SK-N-SH (cell line): ENCODE data around the gene HLA-A. TPM values are rescaled to one million over a fixed set of nuclear protein-coding genes. Genes with fewer than 3 reads are reported as not detected.

Experiments
- CTCF ChIA-PET: fragments of 300-600, 350-600 bp; formaldehyde crosslinking; extraction: SDS; loops from one replicate; lab custom pipeline; 2021; lab: Yijun Ruan, JAX
- POLR2A ChIA-PET: fragments of 350-600 bp; sonication (Branson Sonifier 250); formaldehyde crosslinking; extraction: SDS; loops from one replicate; lab custom pipeline; 2020; ENCODE audit warnings: antibody characterized with exemption, inconsistent platforms; lab: Yijun Ruan, JAX
- DNase-seq: peaks from one replicate; pipeline ENCODE4 v3.0.0; 2012
- H2AFZ ChIP-seq: fragments of 200-600 bp; sonication (generic); 2 replicates; pipeline ENCODE4 v1.8.1; 2016; ENCODE audit warnings: antibody characterized with exemption, mild to moderate bottlenecking, low read depth
- H3F3A ChIP-seq: fragments of 200-600 bp; sonication (generic); replicated peaks from 2 replicates; pipeline ENCODE3; 2016; ENCODE audit warnings: antibody characterized with exemption, mild to moderate bottlenecking; ENCODE audit not compliant: insufficient read depth
- H3K27ac ChIP-seq, 2 experiments: fragments of 200-500 bp in 1 of 2; fragments of 200-600 bp in 1 of 2; sonication (Bioruptor generic) in 1 of 2; sonication (generic), shearing (Covaris generic) in 1 of 2; 2 replicates each; pipeline versions ENCODE4 v1.5.1 to v1.6.1; 2014 to 2016; ENCODE audit warnings: low read depth in 2 of 2, inconsistent platforms in 1 of 2, low read length in 1 of 2, mild to moderate bottlenecking in 1 of 2, mixed read lengths in 1 of 2
- H3K27me3 ChIP-seq: fragments of 200-600 bp; sonication (generic), shearing (Covaris generic); 2 replicates; pipeline ENCODE4 v1.6.1; 2016; ENCODE audit warnings: mixed run types; ENCODE audit not compliant: insufficient read depth
- H3K36me3 ChIP-seq, 2 experiments: fragments of 200-500 bp in 1 of 2; fragments of 200-600 bp in 1 of 2; sonication (Bioruptor generic) in 1 of 2; sonication (generic) in 1 of 2; replicated peaks in 1 of 2; 2 replicates each; pipeline versions ENCODE3 to v1.5.1; 2014 to 2016; ENCODE audit warnings: low read length in 1 of 2, mild to moderate bottlenecking in 1 of 2; ENCODE audit not compliant: insufficient read depth in 2 of 2, control insufficient read depth in 1 of 2
- H3K4me1 ChIP-seq, 2 experiments: fragments of 200-500 bp in 1 of 2; fragments of 200-600 bp in 1 of 2; sonication (Bioruptor generic) in 1 of 2; sonication (generic), shearing (Covaris generic) in 1 of 2; 2 replicates each; pipeline versions ENCODE4 v1.5.1 to v1.6.1; 2014 to 2016; ENCODE audit warnings: low read depth in 1 of 2, low read length in 1 of 2, mixed run types in 1 of 2; ENCODE audit not compliant: insufficient read depth in 2 of 2, control insufficient read depth in 1 of 2
- H3K4me2 ChIP-seq: fragments of 200-600 bp; sonication (generic), shearing (Covaris generic); 2 replicates; pipeline ENCODE4 v1.6.1; 2017; ENCODE audit warnings: mixed run types
- H3K4me3 ChIP-seq, 2 experiments: fragments of 200-500 bp in 1 of 2; fragments of 200-600 bp in 1 of 2; sonication (Bioruptor generic) in 1 of 2; sonication (generic), shearing (Covaris generic) in 1 of 2; 2 replicates each; pipeline versions ENCODE4 v1.5.1 to v1.8.1; 2014 to 2016; ENCODE audit warnings: low read depth in 2 of 2, inconsistent platforms in 1 of 2, low read length in 1 of 2, mild to moderate bottlenecking in 1 of 2, mixed read lengths in 1 of 2, moderate library complexity in 1 of 2
- H3K79me2 ChIP-seq: fragments of 200-600 bp; sonication (generic); 2 replicates; pipeline ENCODE4 v1.8.1; 2017; ENCODE audit warnings: mild to moderate bottlenecking; ENCODE audit not compliant: insufficient read depth
- H3K9ac ChIP-seq: fragments of 200-600 bp; sonication (generic); 2 replicates; pipeline ENCODE4 v1.6.1; 2017; ENCODE audit warnings: mixed run types
- H3K9me2 ChIP-seq: fragments of 200-600 bp; sonication (generic); 2 replicates; pipeline ENCODE4 v1.6.1; 2017; ENCODE audit warnings: mixed run types
- H3K9me3 ChIP-seq: fragments of 200-600 bp; sonication (generic); 2 replicates; pipeline ENCODE4 v1.6.1; 2017; ENCODE audit warnings: mixed run types, mild to moderate bottlenecking, moderate library complexity
- H4K20me1 ChIP-seq: fragments of 200-600 bp; sonication (generic); 2 replicates; pipeline ENCODE4 v1.6.1; 2017; ENCODE audit warnings: mild to moderate bottlenecking, mixed run types; ENCODE audit not compliant: insufficient read depth
- CHD2 ChIP-seq: fragments of 150-350 bp; IDR thresholded peaks from 2 replicates; pipeline ENCODE4 v1.6.1; 2018; ENCODE audit warnings: low read length; ENCODE audit not compliant: partially characterized antibody
- ELF1 ChIP-seq: IDR thresholded peaks from 2 replicates; pipeline ENCODE4 v1.4.0; 2012
- EZH2phosphoT487 ChIP-seq: fragments of 200-600 bp; sonication (generic); IDR thresholded peaks from 2 replicates; pipeline ENCODE4 v1.6.1; 2017; ENCODE audit warnings: low read depth, mixed run types, mild to moderate bottlenecking, antibody characterized with exemption, moderate library complexity, borderline replicate concordance
- FOSL2 ChIP-seq: IDR thresholded peaks from 2 replicates; pipeline ENCODE4 v1.4.0; 2012; ENCODE audit warnings: low read depth, mild to moderate bottlenecking, moderate library complexity, borderline replicate concordance
- FOXJ3 ChIP-seq: sonication (generic); formaldehyde crosslinking; IDR thresholded peaks from 2 replicates; pipeline ENCODE4 v1.5.1; 2020; ENCODE audit warnings: mild to moderate bottlenecking, missing genetic modification reagents
- MEF2A ChIP-seq: IDR thresholded peaks from 2 replicates; pipeline ENCODE4 v1.4.0; 2012; ENCODE audit warnings: low read depth, borderline replicate concordance
- NFIC ChIP-seq: IDR thresholded peaks from 2 replicates; pipeline ENCODE4 v1.4.0; 2012; ENCODE audit warnings: borderline replicate concordance
- NRF1 ChIP-seq: IDR thresholded peaks from 2 replicates; pipeline ENCODE4 v1.6.1; 2012; ENCODE audit warnings: low read depth, mild to moderate bottlenecking, low read length
- SMC3 ChIP-seq: IDR thresholded peaks from 2 replicates; pipeline ENCODE4 v1.6.1; 2012; ENCODE audit warnings: low read depth, low read length, improper control_type of control experiment
- TEAD4 ChIP-seq: IDR thresholded peaks from 2 replicates; pipeline ENCODE4 v1.4.0; 2012; ENCODE audit warnings: mild to moderate bottlenecking, borderline replicate concordance; ENCODE audit not compliant: insufficient read depth
- YY1 ChIP-seq: IDR thresholded peaks from 2 replicates; pipeline ENCODE4 v1.4.0; 2012; ENCODE audit warnings: low read depth, mild to moderate bottlenecking
- WGBS: methylation state at CpG from one replicate; pipeline ENCODE4 v1.1.6; 2017; ENCODE audit warnings: low lambda C conversion rate; 5-methylcytosine and 5-hydroxymethylcytosine counted together
- polyA plus RNA-seq, 3 experiments: library from polyadenylated mRNA; depleted of rRNA; stranded (reverse); fragments of >200 nt; gene quantifications; 2 replicates each; pipeline ENCODE4 v1.2.3, GENCODE V29; 2012
- TF ChIP-seq, protein P1 (sequence below): fragments of 200-600 bp; sonication (generic); IDR thresholded peaks from 2 replicates; pipeline ENCODE4 v1.6.1; 2017; ENCODE audit warnings: antibody characterized with exemption, mild to moderate bottlenecking, moderate library complexity
- TF ChIP-seq, protein P2 (sequence below): IDR thresholded peaks from 2 replicates; pipeline ENCODE4 v1.4.0; 2012; ENCODE audit warnings: low read depth
- TF ChIP-seq, protein P3 (sequence below): IDR thresholded peaks from 2 replicates; pipeline ENCODE4 v1.4.0; 2012; ENCODE audit warnings: low read depth, borderline replicate concordance
- TF ChIP-seq, protein P4 (sequence below): IDR thresholded peaks from 2 replicates; pipeline ENCODE4 v1.6.1; 2012; ENCODE audit warnings: mild to moderate bottlenecking, low read depth, low read length, moderate library complexity

Gene HLA-A
- polyA plus RNA-seq, 1 of the 3 experiments (the other 2 are of a cell fraction): 312 TPM

DNA sequence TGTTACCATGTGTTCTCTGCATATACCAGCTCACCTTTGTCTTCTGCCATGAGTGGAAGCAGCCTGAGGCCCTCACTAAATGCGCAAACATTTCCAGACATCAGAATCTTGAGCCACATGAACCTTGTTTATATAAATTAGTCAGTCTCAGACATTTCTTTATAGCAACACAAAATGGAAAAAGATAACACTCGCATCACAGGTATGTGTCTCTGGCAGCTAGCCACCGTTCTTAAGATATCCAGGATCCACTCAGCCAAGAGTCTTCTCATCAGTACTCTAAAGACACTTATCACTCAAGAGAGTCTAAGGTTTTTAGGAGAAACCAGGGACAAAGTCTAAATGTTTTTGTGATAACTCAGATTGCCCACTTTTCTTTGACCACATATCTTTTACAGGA, 43.1 kb upstream of the HLA-A start (continued):
- TF ChIP-seq, protein P1, sequence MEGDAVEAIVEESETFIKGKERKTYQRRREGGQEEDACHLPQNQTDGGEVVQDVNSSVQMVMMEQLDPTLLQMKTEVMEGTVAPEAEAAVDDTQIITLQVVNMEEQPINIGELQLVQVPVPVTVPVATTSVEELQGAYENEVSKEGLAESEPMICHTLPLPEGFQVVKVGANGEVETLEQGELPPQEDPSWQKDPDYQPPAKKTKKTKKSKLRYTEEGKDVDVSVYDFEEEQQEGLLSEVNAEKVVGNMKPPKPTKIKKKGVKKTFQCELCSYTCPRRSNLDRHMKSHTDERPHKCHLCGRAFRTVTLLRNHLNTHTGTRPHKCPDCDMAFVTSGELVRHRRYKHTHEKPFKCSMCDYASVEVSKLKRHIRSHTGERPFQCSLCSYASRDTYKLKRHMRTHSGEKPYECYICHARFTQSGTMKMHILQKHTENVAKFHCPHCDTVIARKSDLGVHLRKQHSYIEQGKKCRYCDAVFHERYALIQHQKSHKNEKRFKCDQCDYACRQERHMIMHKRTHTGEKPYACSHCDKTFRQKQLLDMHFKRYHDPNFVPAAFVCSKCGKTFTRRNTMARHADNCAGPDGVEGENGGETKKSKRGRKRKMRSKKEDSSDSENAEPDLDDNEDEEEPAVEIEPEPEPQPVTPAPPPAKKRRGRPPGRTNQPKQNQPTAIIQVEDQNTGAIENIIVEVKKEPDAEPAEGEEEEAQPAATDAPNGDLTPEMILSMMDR: no peak
- TF ChIP-seq, protein P2, sequence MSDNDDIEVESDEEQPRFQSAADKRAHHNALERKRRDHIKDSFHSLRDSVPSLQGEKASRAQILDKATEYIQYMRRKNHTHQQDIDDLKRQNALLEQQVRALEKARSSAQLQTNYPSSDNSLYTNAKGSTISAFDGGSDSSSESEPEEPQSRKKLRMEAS: no peak
- TF ChIP-seq FOSL2: no peak
- no peak for TF ChIP-seq MEF2A

DNA sequence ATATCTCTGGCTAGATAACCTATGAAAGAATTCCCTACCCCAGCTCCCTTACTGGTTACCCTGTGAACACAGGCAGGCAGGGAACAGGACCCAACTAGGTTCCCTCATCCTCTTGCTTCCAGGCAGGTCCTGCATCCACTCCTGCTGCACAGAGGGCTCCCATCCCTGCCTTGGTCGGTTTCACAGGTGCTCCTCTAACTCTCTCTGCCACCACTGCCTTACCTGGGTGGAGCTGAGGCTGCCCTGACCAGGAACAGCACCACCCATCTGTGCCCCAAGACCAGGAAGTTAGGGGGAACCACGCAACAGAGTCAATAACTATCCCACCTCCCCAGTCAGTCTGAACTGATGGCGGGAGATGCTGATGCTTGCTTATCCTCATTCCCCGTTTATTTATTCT, 37.0 kb upstream of the HLA-A start:
- WGBS: 38% methylated on average over 3 of the region's 4 CpGs
- no peaks in the 10 kb centered on the region for H3K9me3 ChIP-seq
- no peaks in the 10 kb centered on the region for H3K27me3 ChIP-seq
- ChIA-PET CTCF (no interaction called here), POLR2A (no interaction called here)
- no peak overlapping the region for H3K9ac ChIP-seq
- no peak overlapping the region for H2AFZ ChIP-seq
- H3K4me3 ChIP-seq: no peak overlapping the region
- no peaks in the 10 kb centered on the region for H3K9me2 ChIP-seq
- H3K79me2 ChIP-seq: no peaks in the 10 kb centered on the region
- H3K4me1 ChIP-seq: no peaks in the 10 kb centered on the region; a peak in 1 of 4 replicates
- H3K36me3 ChIP-seq: no peaks in the 10 kb centered on the region
- no peak for DNase-seq
- no peaks in the 10 kb centered on the region for H3F3A ChIP-seq
- TF ChIP-seq CHD2 (no peak), NFIC (no peak), FOXJ3 (CRISPR knock-in tag) (no peak)
- TF ChIP-seq, protein P3, sequence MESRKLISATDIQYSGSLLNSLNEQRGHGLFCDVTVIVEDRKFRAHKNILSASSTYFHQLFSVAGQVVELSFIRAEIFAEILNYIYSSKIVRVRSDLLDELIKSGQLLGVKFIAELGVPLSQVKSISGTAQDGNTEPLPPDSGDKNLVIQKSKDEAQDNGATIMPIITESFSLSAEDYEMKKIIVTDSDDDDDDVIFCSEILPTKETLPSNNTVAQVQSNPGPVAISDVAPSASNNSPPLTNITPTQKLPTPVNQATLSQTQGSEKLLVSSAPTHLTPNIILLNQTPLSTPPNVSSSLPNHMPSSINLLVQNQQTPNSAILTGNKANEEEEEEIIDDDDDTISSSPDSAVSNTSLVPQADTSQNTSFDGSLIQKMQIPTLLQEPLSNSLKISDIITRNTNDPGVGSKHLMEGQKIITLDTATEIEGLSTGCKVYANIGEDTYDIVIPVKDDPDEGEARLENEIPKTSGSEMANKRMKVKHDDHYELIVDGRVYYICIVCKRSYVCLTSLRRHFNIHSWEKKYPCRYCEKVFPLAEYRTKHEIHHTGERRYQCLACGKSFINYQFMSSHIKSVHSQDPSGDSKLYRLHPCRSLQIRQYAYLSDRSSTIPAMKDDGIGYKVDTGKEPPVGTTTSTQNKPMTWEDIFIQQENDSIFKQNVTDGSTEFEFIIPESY: no peak
- TF ChIP-seq, protein P2: no peak
- no peak overlapping the region for H3K4me2 ChIP-seq
- H4K20me1 ChIP-seq: no peaks in the 10 kb centered on the region
- H3K27ac ChIP-seq: no peak overlapping the region

DNA sequence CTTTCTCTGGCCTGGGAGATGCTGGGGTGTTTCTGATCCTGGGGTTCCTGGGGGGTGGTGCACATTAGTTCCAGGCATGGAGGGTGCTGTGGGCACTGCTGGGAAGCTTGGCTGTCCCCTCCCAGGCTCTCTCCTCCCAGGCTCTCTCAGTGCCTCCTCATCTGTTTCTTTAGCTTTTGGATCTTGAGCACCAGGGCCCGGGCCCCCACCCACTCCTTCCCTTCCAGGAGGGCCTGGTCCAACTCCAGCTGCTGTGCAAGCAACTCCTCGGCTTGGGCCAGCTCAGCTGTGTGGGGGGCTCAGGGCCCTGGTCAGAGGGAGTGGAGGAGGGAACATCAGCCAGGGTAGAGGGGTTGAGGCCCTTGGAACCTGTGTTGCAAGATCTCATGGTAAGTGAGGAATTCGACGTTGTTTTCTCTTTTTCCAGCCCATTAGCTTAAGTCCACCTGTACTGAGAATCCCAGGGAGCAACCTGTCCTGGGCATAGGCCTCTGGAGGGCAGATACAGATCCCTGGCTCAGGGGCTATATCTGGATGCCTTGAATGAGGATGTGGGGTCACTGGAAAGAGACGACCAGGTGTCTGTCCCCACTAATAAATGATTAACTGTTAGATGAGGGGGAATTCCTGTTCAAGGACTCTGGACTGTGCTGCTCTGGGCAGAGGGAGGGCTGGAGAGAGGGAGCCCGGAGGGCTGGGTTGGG, 34.5 kb upstream of the HLA-A start:
- Histone ChIP-seq H3K4me3 (no peak overlapping the region), H3K27me3 (no peaks in the 10 kb centered on the region), H3K9me3 (no peaks in the 10 kb centered on the region), H3F3A (no peaks in the 10 kb centered on the region), H3K36me3 (no peaks in the 10 kb centered on the region), H4K20me1 (no peaks in the 10 kb centered on the region), H2AFZ (no peak overlapping the region), H3K4me1 (no peaks in the 10 kb centered on the region; a peak in 1 of 4 replicates), H3K4me2 (no peak overlapping the region), H3K9ac (no peak overlapping the region), H3K27ac (no peak overlapping the region), H3K9me2 (no peaks in the 10 kb centered on the region), H3K79me2 (no peaks in the 10 kb centered on the region)
- DNase-seq: no peak
- POLR2A ChIA-PET: no interaction called here
- CTCF ChIA-PET: no interaction called here
- TF ChIP-seq TEAD4 (no peak), NRF1 (no peak), YY1 (no peak), EZH2phosphoT487 (no peak), ELF1 (no peak), SMC3 (no peak)
- TF ChIP-seq, protein P4, sequence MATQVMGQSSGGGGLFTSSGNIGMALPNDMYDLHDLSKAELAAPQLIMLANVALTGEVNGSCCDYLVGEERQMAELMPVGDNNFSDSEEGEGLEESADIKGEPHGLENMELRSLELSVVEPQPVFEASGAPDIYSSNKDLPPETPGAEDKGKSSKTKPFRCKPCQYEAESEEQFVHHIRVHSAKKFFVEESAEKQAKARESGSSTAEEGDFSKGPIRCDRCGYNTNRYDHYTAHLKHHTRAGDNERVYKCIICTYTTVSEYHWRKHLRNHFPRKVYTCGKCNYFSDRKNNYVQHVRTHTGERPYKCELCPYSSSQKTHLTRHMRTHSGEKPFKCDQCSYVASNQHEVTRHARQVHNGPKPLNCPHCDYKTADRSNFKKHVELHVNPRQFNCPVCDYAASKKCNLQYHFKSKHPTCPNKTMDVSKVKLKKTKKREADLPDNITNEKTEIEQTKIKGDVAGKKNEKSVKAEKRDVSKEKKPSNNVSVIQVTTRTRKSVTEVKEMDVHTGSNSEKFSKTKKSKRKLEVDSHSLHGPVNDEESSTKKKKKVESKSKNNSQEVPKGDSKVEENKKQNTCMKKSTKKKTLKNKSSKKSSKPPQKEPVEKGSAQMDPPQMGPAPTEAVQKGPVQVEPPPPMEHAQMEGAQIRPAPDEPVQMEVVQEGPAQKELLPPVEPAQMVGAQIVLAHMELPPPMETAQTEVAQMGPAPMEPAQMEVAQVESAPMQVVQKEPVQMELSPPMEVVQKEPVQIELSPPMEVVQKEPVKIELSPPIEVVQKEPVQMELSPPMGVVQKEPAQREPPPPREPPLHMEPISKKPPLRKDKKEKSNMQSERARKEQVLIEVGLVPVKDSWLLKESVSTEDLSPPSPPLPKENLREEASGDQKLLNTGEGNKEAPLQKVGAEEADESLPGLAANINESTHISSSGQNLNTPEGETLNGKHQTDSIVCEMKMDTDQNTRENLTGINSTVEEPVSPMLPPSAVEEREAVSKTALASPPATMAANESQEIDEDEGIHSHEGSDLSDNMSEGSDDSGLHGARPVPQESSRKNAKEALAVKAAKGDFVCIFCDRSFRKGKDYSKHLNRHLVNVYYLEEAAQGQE: no peak
- TF ChIP-seq, protein P2: no peak
- 0% methylated on average over 3 of the region's 6 CpGs for WGBS
